Right lobe of liver (tissue), 6 donors: ENCODE results near the gene FHIP1B. TPM values are rescaled to one million over a fixed set of nuclear protein-coding genes. Genes with fewer than 3 reads are reported as not detected.
A peak's percentile ranks its signal among the peaks of the same experiment; 100 is the strongest.

Source experiments
- ATAC-seq, 4 donors: fragments of 200-7000 bp; cut with Tn5 transposase; one replicate each; pipeline ENCODE4 v1.9.1; 2020; ENCODE audit warnings: mild to moderate bottlenecking in 4 of 4, moderate library complexity in 4 of 4
- DNase-seq, 3 donors: peaks; one replicate each; pipeline ENCODE4 v3.0.0-alpha.2; 2020
- H3K27ac ChIP-seq, 3 donors: fragments of 200-600 bp; one replicate each; pipeline ENCODE4 v1.8.0; 2022
- H3K27me3 ChIP-seq, 2 donors: fragments of 200-600 bp; one replicate each; pipeline ENCODE4 v1.8.0; 2022
- H3K36me3 ChIP-seq, 4 donors: fragments of 200-600 bp; sonication (generic) in 1 of 4; one replicate each; pipeline versions ENCODE4 v1.5.1 to v1.8.0; 2017 to 2022; ENCODE audit warnings: control low read depth in 1 of 4
- H3K4me1 ChIP-seq, 4 donors: fragments of 200-600 bp; sonication (generic) in 1 of 4; one replicate each; pipeline versions ENCODE4 v1.5.1 to v1.8.0; 2017 to 2022; ENCODE audit warnings: control low read depth in 1 of 4
- H3K4me3 ChIP-seq, 3 donors: fragments of 200-600 bp; one replicate each; pipeline ENCODE4 v1.8.0; 2022
- H3K9me3 ChIP-seq, 4 donors: fragments of 200-600 bp; sonication (generic) in 1 of 4; one replicate each; pipeline versions ENCODE4 v1.5.1 to v1.8.0; 2017 to 2022; ENCODE audit warnings: control low read depth in 1 of 4
- POLR2A ChIP-seq: fragments of 450-650 bp; IDR thresholded peaks from one replicate; pipeline ENCODE4 v1.6.1; 2017; ENCODE audit warnings: antibody characterized with exemption, mild to moderate bottlenecking
- WGBS: methylation state at CpG from one replicate; pipeline ENCODE4 v1.1.6; 2018; ENCODE audit warnings: low coverage, low lambda C conversion rate; ENCODE audit not compliant: insufficient coverage; ENCODE audit errors: missing lambda C conversion rate; 5-methylcytosine and 5-hydroxymethylcytosine counted together
- intact Hi-C, 2 donors: fragments of 100-400 bp; cut with DNase I; formaldehyde crosslinking; loops; one replicate each; pipeline versions ENCODE4 v1.11.2 to v1.14.1; 2022
- total RNA-seq, 6 experiments: library from RNA; depleted of rRNA in 2 of 6; stranded (reverse); fragments of >200 nt in 2 of 6; fragmentation: NEBNext Ultra II Directional in 3 of 6; extraction: Animal tissue kit (Norgen Biotek cat#: 25700) in 3 of 6; gene quantifications; one replicate each; pipeline versions ENCODE4 v1.1.0 to v1.2.4, GENCODE V29; 2016 to 2023
- TF ChIP-seq, protein P1 (sequence below), 4 donors: fragments of 200-600 bp in 3 of 4; fragments of 450-650 bp in 1 of 4; IDR thresholded peaks; one replicate each; pipeline versions ENCODE4 v1.5.1 to v1.8.0; 2016 to 2022; ENCODE audit warnings: antibody characterized with exemption in 4 of 4, mild to moderate bottlenecking in 2 of 4
- donor health status: DM: no; HTN: yes; CAD: no.
- donor health status: DM: no; HTN: no; CAD: no.
- donor health status: DM: no; HTN: no; CAD: no.
- donor health status: DM: no; HTN: yes; CAD: no.
- donor health status: DM: no; HTN: yes; CAD: no.

Gene FHIP1B
- total RNA-seq, 6 experiments from 2014 or later = 20.3 to 37.5 (median 27.8) TPM

DNA sequence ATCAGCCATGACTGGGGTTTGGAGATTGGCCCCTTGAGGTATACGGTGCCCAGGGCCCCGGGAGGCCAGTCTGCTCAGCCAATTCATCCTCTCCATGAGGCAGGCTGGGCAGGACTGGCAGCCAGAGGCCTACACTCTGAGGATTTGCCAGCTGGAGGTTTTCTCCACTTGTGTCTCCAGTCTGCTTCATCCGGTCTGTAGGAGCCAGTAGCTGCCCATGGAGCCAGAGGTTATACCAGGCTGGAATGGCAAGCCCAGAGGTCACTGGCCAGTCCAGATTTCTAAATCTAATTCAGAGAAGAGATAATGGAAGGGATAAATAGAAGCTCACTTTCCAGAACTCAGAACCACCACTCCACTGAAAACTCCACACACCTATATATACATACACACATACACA is 10.0 kb downstream of the FHIP1B start:
- Histone ChIP-seq H3K36me3 (peaks cover under 1 to 48% (median 21%) of the 10 kb centered on the region in 4 donors), H3K4me3 (no peak overlapping the region), H3K9me3 (no peaks in the 10 kb centered on the region), H3K4me1 (peaks cover 0 to 30% (median 13%) of the 10 kb centered on the region in 4 donors), H3K27ac (no peak overlapping the region), H3K27me3 (no peaks in the 10 kb centered on the region)
- intact Hi-C loops = no loop called here
- WGBS = no CpG with 5 or more reads among the region's 3 CpGs
- ATAC-seq = peak in 3 of 4 donors; percentile 31 to 83 (median 38)
- no peak for TF ChIP-seq POLR2A
- TF ChIP-seq, protein P1, sequence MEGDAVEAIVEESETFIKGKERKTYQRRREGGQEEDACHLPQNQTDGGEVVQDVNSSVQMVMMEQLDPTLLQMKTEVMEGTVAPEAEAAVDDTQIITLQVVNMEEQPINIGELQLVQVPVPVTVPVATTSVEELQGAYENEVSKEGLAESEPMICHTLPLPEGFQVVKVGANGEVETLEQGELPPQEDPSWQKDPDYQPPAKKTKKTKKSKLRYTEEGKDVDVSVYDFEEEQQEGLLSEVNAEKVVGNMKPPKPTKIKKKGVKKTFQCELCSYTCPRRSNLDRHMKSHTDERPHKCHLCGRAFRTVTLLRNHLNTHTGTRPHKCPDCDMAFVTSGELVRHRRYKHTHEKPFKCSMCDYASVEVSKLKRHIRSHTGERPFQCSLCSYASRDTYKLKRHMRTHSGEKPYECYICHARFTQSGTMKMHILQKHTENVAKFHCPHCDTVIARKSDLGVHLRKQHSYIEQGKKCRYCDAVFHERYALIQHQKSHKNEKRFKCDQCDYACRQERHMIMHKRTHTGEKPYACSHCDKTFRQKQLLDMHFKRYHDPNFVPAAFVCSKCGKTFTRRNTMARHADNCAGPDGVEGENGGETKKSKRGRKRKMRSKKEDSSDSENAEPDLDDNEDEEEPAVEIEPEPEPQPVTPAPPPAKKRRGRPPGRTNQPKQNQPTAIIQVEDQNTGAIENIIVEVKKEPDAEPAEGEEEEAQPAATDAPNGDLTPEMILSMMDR (IDR thresholded peaks at IDR 0.05) = no peak
- no peak for DNase-seq

- 95% methylated on average over 11 of the region's 17 CpGs for WGBS
- no peaks in the 10 kb centered on the region for H3K9me3 ChIP-seq
- no peak overlapping the region for H3K4me3 ChIP-seq
- peaks cover 6 to 54% (median 25%) of the 10 kb centered on the region in 4 donors for H3K36me3 ChIP-seq
- no peak for ATAC-seq
- TF ChIP-seq, protein P1 (IDR thresholded peaks at IDR 0.05) = no peak
- no peak for TF ChIP-seq POLR2A
- peaks cover 0 to 24% (median 13%) of the 10 kb centered on the region in 4 donors for H3K4me1 ChIP-seq
- DNase-seq = no peak
- H3K27me3 ChIP-seq = no peaks in the 10 kb centered on the region
- intact Hi-C loops = no loop called here
- no peak overlapping the region for H3K27ac ChIP-seq
Measured at GRCh38 chr11:6223854-6224253, 10.6 kb downstream of the FHIP1B start.

GRCh38 chr11:6219359-6219758 is 15.1 kb downstream of the FHIP1B start:
- Histone ChIP-seq H3K27ac (no peak overlapping the region), H3K27me3 (no peaks in the 10 kb centered on the region), H3K36me3 (peaks cover 7 to 93% (median 43%) of the 10 kb centered on the region in 4 donors), H3K4me1 (no peaks in the 10 kb centered on the region), H3K4me3 (no peak overlapping the region), H3K9me3 (no peaks in the 10 kb centered on the region)
- TF ChIP-seq, protein P1 (IDR thresholded peaks at IDR 0.05) = no peak
- TF ChIP-seq POLR2A = no peak
- intact Hi-C loops = no loop called here
- no peak for DNase-seq
- WGBS = 36% methylated on average over 2 of the region's 2 CpGs
- peak in 3 of 4 donors; percentile 25 to 78 (median 30) for ATAC-seq

- TF ChIP-seq, protein P1 (IDR thresholded peaks at IDR 0.05) = no peak
- TF ChIP-seq POLR2A = no peak
- no peak overlapping the region for H3K4me3 ChIP-seq
- WGBS = 89% methylated on average over 12 of the region's 19 CpGs
- ATAC-seq (no peak), DNase-seq (no peak)
- H3K9me3 ChIP-seq = no peaks in the 10 kb centered on the region
- H3K36me3 ChIP-seq = peaks cover 7 to 92% (median 44%) of the 10 kb centered on the region in 4 donors
- H3K27me3 ChIP-seq = no peaks in the 10 kb centered on the region
- H3K27ac ChIP-seq = no peak overlapping the region
- intact Hi-C loops = no loop called here
- no peaks in the 10 kb centered on the region for H3K4me1 ChIP-seq
Measured at GRCh38 chr11:6217722-6218121, 16.7 kb downstream of the FHIP1B start.

DNA sequence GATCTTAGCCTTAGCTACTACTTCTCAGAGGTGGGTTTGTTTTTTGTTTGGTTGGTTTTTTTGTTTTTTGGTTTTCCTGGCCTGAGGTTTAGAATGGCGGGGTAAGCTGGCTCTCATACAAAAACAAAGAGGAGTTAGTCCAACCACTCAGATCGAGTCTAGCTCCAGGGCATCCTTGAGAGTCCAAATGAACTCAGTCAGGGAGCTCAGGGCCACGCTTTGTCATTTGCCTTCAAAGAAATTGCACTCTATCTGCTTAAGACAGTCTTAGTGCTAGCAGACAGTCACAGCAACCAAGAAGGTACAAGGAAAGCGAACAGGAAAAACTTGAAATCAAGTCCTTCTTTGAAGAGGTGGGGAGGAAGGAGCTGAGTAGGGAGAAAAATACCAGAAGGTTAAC is 17.9 kb downstream of the FHIP1B start:
- H3K4me1 ChIP-seq = no peaks in the 10 kb centered on the region
- 89% methylated on average over 4 of the region's 4 CpGs for WGBS
- no peaks in the 10 kb centered on the region for H3K27me3 ChIP-seq
- intact Hi-C loops = no loop called here
- no peak overlapping the region for H3K4me3 ChIP-seq
- no peak for TF ChIP-seq POLR2A
- TF ChIP-seq, protein P1 (IDR thresholded peaks at IDR 0.05) = no peak
- H3K27ac ChIP-seq = no peak overlapping the region
- no peak for DNase-seq
- no peaks in the 10 kb centered on the region for H3K9me3 ChIP-seq
- peaks cover 7 to 94% (median 41%) of the 10 kb centered on the region in 4 donors for H3K36me3 ChIP-seq
- ATAC-seq = no peak
